SHP77 treated with DMSO at 0.1 percent for 48 hours (cell line): ENCODE results near the gene DMRTA1.
"Not testable (repeated sequence)": the region's sequence is repeated elsewhere in the genome, so short reads cannot be mapped to it uniquely, and the experiment has no call there.

Source experiments
- DNase-seq: peaks from one replicate; lab custom pipeline; 2025; lab: John Stamatoyannopoulos, UW

Gene DMRTA1

GRCh38 chr9:22463205-22463604, 16.6 kb downstream of the DMRTA1 start:
- no peak for DNase-seq

- DNase-seq, result peak; percentile 4
These were observed 23.4 kb downstream of the DMRTA1 start for GRCh38 chr9:22469928-22470544.

- DNase-seq, result no peak
These were observed 34.9 kb downstream of the DMRTA1 start for GRCh38 chr9:22481566-22481965.

DNA sequence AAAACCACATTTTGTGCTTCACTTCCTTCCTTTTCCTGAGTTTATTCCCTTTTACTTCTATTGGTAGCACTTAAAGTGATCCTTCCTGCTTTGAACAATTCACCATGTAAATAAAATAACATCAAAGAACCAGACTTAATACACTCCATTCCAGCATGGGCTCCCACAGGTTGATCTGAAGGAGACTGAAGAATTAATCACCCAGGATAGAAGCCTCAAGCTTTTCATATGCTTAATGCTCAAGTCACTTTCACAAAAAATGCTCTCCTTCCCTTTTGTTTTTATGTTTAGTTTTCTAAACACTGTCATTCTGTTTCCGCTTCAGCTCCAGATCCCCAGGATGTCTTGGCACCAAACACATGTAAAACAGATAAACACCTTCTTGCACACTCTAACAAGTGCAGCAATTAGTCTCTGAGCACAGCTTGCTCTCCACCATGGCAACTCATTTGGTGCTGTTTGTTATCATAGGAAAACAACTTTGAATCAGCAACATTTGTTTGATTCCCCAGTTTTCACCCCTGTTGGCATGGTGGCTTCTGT, 37.0 kb downstream of the DMRTA1 start:
- no peak for DNase-seq

DNA sequence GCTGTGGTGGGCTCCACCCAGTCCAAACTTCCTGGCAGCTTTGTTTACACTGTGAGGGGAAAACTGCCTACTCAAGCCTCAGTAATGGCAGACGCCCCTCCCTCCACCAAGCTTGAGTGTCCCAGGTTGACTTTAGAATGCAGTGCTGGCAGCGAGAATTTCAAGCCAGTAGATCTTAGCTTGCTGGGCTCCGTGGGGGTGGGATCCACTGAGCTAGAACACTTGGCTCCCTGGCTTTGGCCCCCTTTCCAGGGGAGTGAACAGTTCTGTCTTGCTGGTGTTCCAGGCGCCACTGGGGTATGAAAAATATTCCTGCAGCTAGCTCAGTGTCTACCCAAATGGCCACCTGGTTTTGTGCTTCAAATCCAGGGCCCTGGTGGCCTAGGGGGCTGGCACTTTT, 49.6 kb downstream of the DMRTA1 start:
- not testable (repeated sequence) for DNase-seq
